ENCODE data around the gene SNRPD3. TPM values are rescaled to one million over a fixed set of nuclear protein-coding genes. Genes with fewer than 3 reads are reported as not detected.
"Not testable (repeated sequence)": the region's sequence is repeated elsewhere in the genome, so short reads cannot be mapped to it uniquely, and the experiment has no call there.

SNRPD3 gene
- total and polyA plus RNA-seq, 9 of the 15 experiments (the other 6 are each of a cell fraction or from before 2014, with no cell fraction given): 131 to 366 (median 274) TPM

DNA sequence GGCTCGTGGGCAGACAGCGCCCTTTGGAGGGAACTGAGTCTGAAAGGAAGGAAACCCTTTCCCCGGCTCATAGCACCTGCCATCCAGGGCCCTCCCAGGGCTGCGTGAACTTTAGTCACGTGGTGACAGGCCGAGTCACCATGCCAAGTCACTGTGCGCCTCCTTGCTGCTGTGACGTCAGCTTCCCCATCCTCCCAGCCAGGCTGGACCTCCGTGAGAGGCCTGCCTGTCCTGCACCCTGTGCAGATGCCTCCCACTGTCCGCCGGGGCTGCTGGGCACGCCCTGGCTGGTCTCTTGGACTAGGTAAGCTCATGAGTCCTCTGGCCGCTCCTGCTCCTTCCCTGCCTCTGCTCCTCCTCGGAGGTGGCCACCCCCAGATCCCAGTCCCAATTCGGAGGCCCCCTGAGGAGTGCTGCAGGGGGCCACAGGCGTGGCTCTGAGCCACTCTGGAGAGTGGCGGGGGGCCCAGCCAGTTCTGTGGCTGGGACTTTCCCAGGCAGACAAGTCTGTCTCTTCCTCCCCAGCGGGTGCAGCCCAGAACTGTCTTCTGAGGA lies 51.7 kb downstream of the SNRPD3 start (continued):
- TF ChIP-seq, protein P1, sequence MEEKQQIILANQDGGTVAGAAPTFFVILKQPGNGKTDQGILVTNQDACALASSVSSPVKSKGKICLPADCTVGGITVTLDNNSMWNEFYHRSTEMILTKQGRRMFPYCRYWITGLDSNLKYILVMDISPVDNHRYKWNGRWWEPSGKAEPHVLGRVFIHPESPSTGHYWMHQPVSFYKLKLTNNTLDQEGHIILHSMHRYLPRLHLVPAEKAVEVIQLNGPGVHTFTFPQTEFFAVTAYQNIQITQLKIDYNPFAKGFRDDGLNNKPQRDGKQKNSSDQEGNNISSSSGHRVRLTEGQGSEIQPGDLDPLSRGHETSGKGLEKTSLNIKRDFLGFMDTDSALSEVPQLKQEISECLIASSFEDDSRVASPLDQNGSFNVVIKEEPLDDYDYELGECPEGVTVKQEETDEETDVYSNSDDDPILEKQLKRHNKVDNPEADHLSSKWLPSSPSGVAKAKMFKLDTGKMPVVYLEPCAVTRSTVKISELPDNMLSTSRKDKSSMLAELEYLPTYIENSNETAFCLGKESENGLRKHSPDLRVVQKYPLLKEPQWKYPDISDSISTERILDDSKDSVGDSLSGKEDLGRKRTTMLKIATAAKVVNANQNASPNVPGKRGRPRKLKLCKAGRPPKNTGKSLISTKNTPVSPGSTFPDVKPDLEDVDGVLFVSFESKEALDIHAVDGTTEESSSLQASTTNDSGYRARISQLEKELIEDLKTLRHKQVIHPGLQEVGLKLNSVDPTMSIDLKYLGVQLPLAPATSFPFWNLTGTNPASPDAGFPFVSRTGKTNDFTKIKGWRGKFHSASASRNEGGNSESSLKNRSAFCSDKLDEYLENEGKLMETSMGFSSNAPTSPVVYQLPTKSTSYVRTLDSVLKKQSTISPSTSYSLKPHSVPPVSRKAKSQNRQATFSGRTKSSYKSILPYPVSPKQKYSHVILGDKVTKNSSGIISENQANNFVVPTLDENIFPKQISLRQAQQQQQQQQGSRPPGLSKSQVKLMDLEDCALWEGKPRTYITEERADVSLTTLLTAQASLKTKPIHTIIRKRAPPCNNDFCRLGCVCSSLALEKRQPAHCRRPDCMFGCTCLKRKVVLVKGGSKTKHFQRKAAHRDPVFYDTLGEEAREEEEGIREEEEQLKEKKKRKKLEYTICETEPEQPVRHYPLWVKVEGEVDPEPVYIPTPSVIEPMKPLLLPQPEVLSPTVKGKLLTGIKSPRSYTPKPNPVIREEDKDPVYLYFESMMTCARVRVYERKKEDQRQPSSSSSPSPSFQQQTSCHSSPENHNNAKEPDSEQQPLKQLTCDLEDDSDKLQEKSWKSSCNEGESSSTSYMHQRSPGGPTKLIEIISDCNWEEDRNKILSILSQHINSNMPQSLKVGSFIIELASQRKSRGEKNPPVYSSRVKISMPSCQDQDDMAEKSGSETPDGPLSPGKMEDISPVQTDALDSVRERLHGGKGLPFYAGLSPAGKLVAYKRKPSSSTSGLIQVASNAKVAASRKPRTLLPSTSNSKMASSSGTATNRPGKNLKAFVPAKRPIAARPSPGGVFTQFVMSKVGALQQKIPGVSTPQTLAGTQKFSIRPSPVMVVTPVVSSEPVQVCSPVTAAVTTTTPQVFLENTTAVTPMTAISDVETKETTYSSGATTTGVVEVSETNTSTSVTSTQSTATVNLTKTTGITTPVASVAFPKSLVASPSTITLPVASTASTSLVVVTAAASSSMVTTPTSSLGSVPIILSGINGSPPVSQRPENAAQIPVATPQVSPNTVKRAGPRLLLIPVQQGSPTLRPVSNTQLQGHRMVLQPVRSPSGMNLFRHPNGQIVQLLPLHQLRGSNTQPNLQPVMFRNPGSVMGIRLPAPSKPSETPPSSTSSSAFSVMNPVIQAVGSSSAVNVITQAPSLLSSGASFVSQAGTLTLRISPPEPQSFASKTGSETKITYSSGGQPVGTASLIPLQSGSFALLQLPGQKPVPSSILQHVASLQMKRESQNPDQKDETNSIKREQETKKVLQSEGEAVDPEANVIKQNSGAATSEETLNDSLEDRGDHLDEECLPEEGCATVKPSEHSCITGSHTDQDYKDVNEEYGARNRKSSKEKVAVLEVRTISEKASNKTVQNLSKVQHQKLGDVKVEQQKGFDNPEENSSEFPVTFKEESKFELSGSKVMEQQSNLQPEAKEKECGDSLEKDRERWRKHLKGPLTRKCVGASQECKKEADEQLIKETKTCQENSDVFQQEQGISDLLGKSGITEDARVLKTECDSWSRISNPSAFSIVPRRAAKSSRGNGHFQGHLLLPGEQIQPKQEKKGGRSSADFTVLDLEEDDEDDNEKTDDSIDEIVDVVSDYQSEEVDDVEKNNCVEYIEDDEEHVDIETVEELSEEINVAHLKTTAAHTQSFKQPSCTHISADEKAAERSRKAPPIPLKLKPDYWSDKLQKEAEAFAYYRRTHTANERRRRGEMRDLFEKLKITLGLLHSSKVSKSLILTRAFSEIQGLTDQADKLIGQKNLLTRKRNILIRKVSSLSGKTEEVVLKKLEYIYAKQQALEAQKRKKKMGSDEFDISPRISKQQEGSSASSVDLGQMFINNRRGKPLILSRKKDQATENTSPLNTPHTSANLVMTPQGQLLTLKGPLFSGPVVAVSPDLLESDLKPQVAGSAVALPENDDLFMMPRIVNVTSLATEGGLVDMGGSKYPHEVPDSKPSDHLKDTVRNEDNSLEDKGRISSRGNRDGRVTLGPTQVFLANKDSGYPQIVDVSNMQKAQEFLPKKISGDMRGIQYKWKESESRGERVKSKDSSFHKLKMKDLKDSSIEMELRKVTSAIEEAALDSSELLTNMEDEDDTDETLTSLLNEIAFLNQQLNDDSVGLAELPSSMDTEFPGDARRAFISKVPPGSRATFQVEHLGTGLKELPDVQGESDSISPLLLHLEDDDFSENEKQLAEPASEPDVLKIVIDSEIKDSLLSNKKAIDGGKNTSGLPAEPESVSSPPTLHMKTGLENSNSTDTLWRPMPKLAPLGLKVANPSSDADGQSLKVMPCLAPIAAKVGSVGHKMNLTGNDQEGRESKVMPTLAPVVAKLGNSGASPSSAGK (IDR thresholded peaks at IDR 0.05): peak; percentile 54; the same call in 1 of the 2 replicates
- TF ChIP-seq MAFK (IDR thresholded peaks at IDR 0.05; ENCODE audit: low read length) (peak; percentile 8; the same call in 1 of the 2 replicates), ZNF592 (IDR thresholded peaks at IDR 0.05) (peak; percentile 85), POLR2G (IDR thresholded peaks at IDR 0.05; ENCODE audit: low read depth, low read length) (peak; percentile 59), CXXC5 (CRISPR knock-in tag; IDR thresholded peaks at IDR 0.05) (peak; percentile 57), JUND (IDR thresholded peaks at IDR 0.05; ENCODE audit: borderline replicate concordance, low read depth, low read length) (peak; percentile 63), JUND (tag; IDR thresholded peaks at IDR 0.05; ENCODE audit: borderline replicate concordance, low read depth, low read length) (peak; percentile 36; the same call in 1 of the 3 replicates), TOE1 (IDR thresholded peaks at IDR 0.05; ENCODE audit: borderline replicate concordance) (peak; percentile 92)
- not testable (repeated sequence) for TF ChIP-seq TOE1 (CRISPR knock-in tag; IDR thresholded peaks at IDR 0.05; ENCODE audit: borderline replicate concordance, low read depth)
- TF ChIP-seq, protein P2, sequence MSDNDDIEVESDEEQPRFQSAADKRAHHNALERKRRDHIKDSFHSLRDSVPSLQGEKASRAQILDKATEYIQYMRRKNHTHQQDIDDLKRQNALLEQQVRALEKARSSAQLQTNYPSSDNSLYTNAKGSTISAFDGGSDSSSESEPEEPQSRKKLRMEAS (CRISPR knock-in tag; IDR thresholded peaks at IDR 0.05): peak; percentile 90
